Colon (tissue), 2 donors: ENCODE data around the gene HIF1A.
A peak's percentile ranks its signal among the peaks of the same experiment; 100 is the strongest.
"Not testable (repeated sequence)": the region's sequence is repeated elsewhere in the genome, so short reads cannot be mapped to it uniquely, and the experiment has no call there.

ENCODE experiments used
- FAIRE-seq: peaks from 2 replicates; lab custom pipeline; 2012; peaks lifted over from hg19 to GRCh38; lab: Jason Lieb, UNC
- donor health status: control.
- donor health status: control.

HIF1A gene

GRCh38 chr14:61673305-61673704, 22.0 kb upstream of the HIF1A start:
- FAIRE-seq, result no peak

GRCh38 chr14:61675291-61675690, 20.0 kb upstream of the HIF1A start:
- FAIRE-seq, result no peak

GRCh38 chr14:61677479-61677878, 17.8 kb upstream of the HIF1A start:
- no peak for FAIRE-seq

- no peak for FAIRE-seq
These were observed 16.3 kb upstream of the HIF1A start for GRCh38 chr14:61678975-61679374.

- FAIRE-seq, result no peak
These were observed 13.9 kb upstream of the HIF1A start for GRCh38 chr14:61681413-61681812.

- FAIRE-seq, result peak; percentile 24
These were observed 12.2 kb upstream of the HIF1A start for GRCh38 chr14:61683108-61683507.

GRCh38 chr14:61690039-61690438, 5.3 kb upstream of the HIF1A start:
- no peak for FAIRE-seq

GRCh38 chr14:61690982-61691381, 4.3 kb upstream of the HIF1A start:
- FAIRE-seq, result no peak

- no peak for FAIRE-seq
These were observed 3.8 kb upstream of the HIF1A start for GRCh38 chr14:61691495-61691894.

- FAIRE-seq, result no peak
These were observed 1.3 kb upstream of the HIF1A start for GRCh38 chr14:61694039-61694438.

- no peak for FAIRE-seq
These were observed 598 bp downstream of the HIF1A start for GRCh38 chr14:61695695-61696527.

- FAIRE-seq, result no peak
These were observed 1.5 kb downstream of the HIF1A start for GRCh38 chr14:61696753-61697318.

GRCh38 chr14:61698206-61698980, 3.1 kb downstream of the HIF1A start:
- no peak for FAIRE-seq

GRCh38 chr14:61699027-61699426, 3.7 kb downstream of the HIF1A start:
- no peak for FAIRE-seq

GRCh38 chr14:61700104-61700886, 5.0 kb downstream of the HIF1A start:
- no peak for FAIRE-seq

- no peak for FAIRE-seq
These were observed 6.6 kb downstream of the HIF1A start for GRCh38 chr14:61701946-61702345.

- FAIRE-seq, result no peak
These were observed 8.2 kb downstream of the HIF1A start for GRCh38 chr14:61703342-61704129.

- no peak for FAIRE-seq
These were observed 9.2 kb downstream of the HIF1A start for GRCh38 chr14:61704554-61704953.

GRCh38 chr14:61705017-61705416, 9.7 kb downstream of the HIF1A start:
- no peak for FAIRE-seq

GRCh38 chr14:61706096-61706690, 10.9 kb downstream of the HIF1A start:
- no peak for FAIRE-seq

GRCh38 chr14:61707774-61708173, 12.5 kb downstream of the HIF1A start:
- not testable (repeated sequence) for FAIRE-seq
